Fibroblast of lung (primary cell): ENCODE measurements around the gene GLOD5. TPM values are rescaled to one million over a fixed set of nuclear protein-coding genes. Genes with fewer than 3 reads are reported as not detected.
"Not testable (repeated sequence)": the region's sequence is repeated elsewhere in the genome, so short reads cannot be mapped to it uniquely, and the experiment has no call there.

Source experiments
- DNase-seq, 2 donors: peaks; one replicate each; pipeline versions ENCODE4 v3.0.0 to v3.0.0-alpha.2; 2010; ENCODE audit warnings: low read depth in 2 of 2
- H2AFZ ChIP-seq: 2 replicates; pipeline ENCODE4 v1.5.1; 2012; ENCODE audit warnings: low read length, control low read depth, inconsistent platforms
- H3K27ac ChIP-seq: 2 replicates; pipeline ENCODE4 v1.5.1; 2011; ENCODE audit warnings: low read length, control low read depth; ENCODE audit not compliant: insufficient read depth
- H3K27me3 ChIP-seq: 2 replicates; pipeline ENCODE4 v1.5.1; 2011; ENCODE audit warnings: mild to moderate bottlenecking, low read length; ENCODE audit not compliant: control insufficient read depth, insufficient read depth
- H3K36me3 ChIP-seq: 2 replicates; pipeline ENCODE4 v1.5.1; 2011; ENCODE audit warnings: low read length; ENCODE audit not compliant: control insufficient read depth, insufficient read depth
- H3K4me1 ChIP-seq: 2 replicates; pipeline ENCODE4 v1.5.1; 2011; ENCODE audit warnings: low read length; ENCODE audit not compliant: control insufficient read depth, insufficient read depth; ENCODE audit errors: extremely low read depth
- H3K4me2 ChIP-seq: 2 replicates; pipeline ENCODE4 v1.5.1; 2011; ENCODE audit warnings: low read length, control low read depth; ENCODE audit not compliant: insufficient read depth; ENCODE audit errors: extremely low read depth
- H3K4me3 ChIP-seq, 4 experiments: fragments of 200-600 bp in 1 of 4; sonication (generic) in 1 of 4; replicated peaks in 1 of 4; 2 replicates each; pipeline ENCODE4 v1.5.1; 2011 to 2016; ENCODE audit warnings: low read length in 4 of 4, low read depth in 3 of 4, mild to moderate bottlenecking in 3 of 4, control low read depth in 2 of 4, inconsistent platforms in 1 of 4, mixed read lengths in 1 of 4; ENCODE audit not compliant: insufficient read depth in 1 of 4; ENCODE audit errors: control extremely low read depth in 1 of 4
- H3K79me2 ChIP-seq: 2 replicates; pipeline ENCODE4 v1.5.1; 2012; ENCODE audit warnings: mild to moderate bottlenecking, low read length, inconsistent platforms; ENCODE audit not compliant: control insufficient read depth, insufficient read depth
- H3K9ac ChIP-seq: 2 replicates; pipeline ENCODE4 v1.5.1; 2011; ENCODE audit warnings: mild to moderate bottlenecking, low read length, control low read depth; ENCODE audit not compliant: insufficient read depth
- H3K9me3 ChIP-seq: 2 replicates; pipeline ENCODE4 v1.5.1; 2012; ENCODE audit warnings: low read depth, low read length; ENCODE audit not compliant: control insufficient read depth, insufficient read depth
- H4K20me1 ChIP-seq: 2 replicates; pipeline ENCODE4 v1.5.1; 2011; ENCODE audit warnings: low read length; ENCODE audit not compliant: control insufficient read depth, insufficient read depth; ENCODE audit errors: extremely low read depth
- CTCF ChIP-seq, 2 donors: IDR thresholded peaks in 1 of 2; conservative IDR thresholded peaks in 1 of 2; 1 replicate in 1 of 2; 2 replicates in 1 of 2; pipeline ENCODE4 v1.5.1; 2011 to 2012; ENCODE audit warnings: low read length in 2 of 2, control low read depth in 1 of 2, inconsistent platforms in 1 of 2, low read depth in 1 of 2, mild to moderate bottlenecking in 1 of 2
- EZH2 ChIP-seq: IDR thresholded peaks from 2 replicates; pipeline ENCODE4 v1.5.1; 2012; ENCODE audit warnings: low read length, control low read depth, mild to moderate bottlenecking; ENCODE audit errors: missing control alignments
- polyA plus RNA-seq, 2 donors: library from polyadenylated mRNA; depleted of rRNA in 1 of 2; stranded (reverse) in 1 of 2; unstranded in 1 of 2; fragments of >200 nt; gene quantifications; 2 replicates each; pipeline ENCODE4 v1.2.1, GENCODE V29; 2011 to 2012; ENCODE audit warnings: missing spikeins in 1 of 2
- total RNA-seq: library from RNA; depleted of rRNA; stranded (reverse); fragments of >200 nt; gene quantifications from 2 replicates; pipeline ENCODE4 v1.2.1, GENCODE V29; 2014

GLOD5 gene
- total and polyA plus RNA-seq, 2 donors (not counting 1 experiment from before 2014, with no cell fraction given): not detected

GRCh38 chrX:48816014-48816810 is 54.7 kb downstream of the GLOD5 start:
- DNase-seq: no peak
- no peaks in the 10 kb centered on the region for H3K27me3 ChIP-seq
- H2AFZ ChIP-seq: no peak overlapping the region
- H3K27ac ChIP-seq: no peak overlapping the region
- no peaks in the 10 kb centered on the region for H4K20me1 ChIP-seq
- H3K9ac ChIP-seq: no peak overlapping the region
- no peak overlapping the region for H3K4me2 ChIP-seq
- H3K4me1 ChIP-seq: no peaks in the 10 kb centered on the region
- TF ChIP-seq CTCF (conservative IDR thresholded peaks at IDR 0.05 in 1 of 2, IDR thresholded peaks at IDR 0.05 in 1 of 2; ENCODE audit: low read depth in 1 of 2, low read length in 2 of 2) (no peak), EZH2 (no peak)
- no peak overlapping the region for H3K4me3 ChIP-seq
- no peaks in the 10 kb centered on the region for H3K36me3 ChIP-seq
- H3K9me3 ChIP-seq: no peaks in the 10 kb centered on the region
- H3K79me2 ChIP-seq: no peaks in the 10 kb centered on the region

- H3K36me3 ChIP-seq: no peaks in the 10 kb centered on the region
Observed at GRCh38 chrX:48818098-48818497, 56.6 kb downstream of the GLOD5 start.

GRCh38 chrX:48818866-48819265 is 57.3 kb downstream of the GLOD5 start:
- no peaks in the 10 kb centered on the region for H3K36me3 ChIP-seq
- no peaks in the 10 kb centered on the region for H3K27me3 ChIP-seq
- no peak for TF ChIP-seq EZH2
- TF ChIP-seq CTCF (conservative IDR thresholded peaks at IDR 0.05 in 1 of 2, IDR thresholded peaks at IDR 0.05 in 1 of 2; ENCODE audit: low read depth in 1 of 2, low read length in 2 of 2): no peak
- no peak overlapping the region for H2AFZ ChIP-seq
- H3K9me3 ChIP-seq: no peaks in the 10 kb centered on the region
- H3K79me2 ChIP-seq: no peaks in the 10 kb centered on the region
- no peak overlapping the region for H3K4me2 ChIP-seq
- no peak for DNase-seq
- no peaks in the 10 kb centered on the region for H4K20me1 ChIP-seq
- H3K27ac ChIP-seq: no peak overlapping the region
- no peak overlapping the region for H3K9ac ChIP-seq
- no peak overlapping the region for H3K4me3 ChIP-seq
- no peaks in the 10 kb centered on the region for H3K4me1 ChIP-seq

More at GRCh38 chrX:48818098-48818497, 56.6 kb downstream of the GLOD5 start:
- H2AFZ ChIP-seq: no peak overlapping the region
- no peaks in the 10 kb centered on the region for H3K79me2 ChIP-seq
- no peak overlapping the region for H3K4me3 ChIP-seq
- no peaks in the 10 kb centered on the region for H4K20me1 ChIP-seq
- no peak overlapping the region for H3K4me2 ChIP-seq
- no peaks in the 10 kb centered on the region for H3K9me3 ChIP-seq
- DNase-seq: no peak
- H3K27me3 ChIP-seq: no peaks in the 10 kb centered on the region
- no peak overlapping the region for H3K27ac ChIP-seq
- H3K9ac ChIP-seq: no peak overlapping the region
- no peak for TF ChIP-seq CTCF (conservative IDR thresholded peaks at IDR 0.05 in 1 of 2, IDR thresholded peaks at IDR 0.05 in 1 of 2; ENCODE audit: low read depth in 1 of 2, low read length in 2 of 2)
- no peak for TF ChIP-seq EZH2
- H3K4me1 ChIP-seq: no peaks in the 10 kb centered on the region

GRCh38 chrX:48819394-48819793 is 57.8 kb downstream of the GLOD5 start:
- not testable (repeated sequence) for H3K4me1 ChIP-seq, H4K20me1 ChIP-seq, DNase-seq, H3K27me3 ChIP-seq, H3K4me2 ChIP-seq, H2AFZ ChIP-seq, H3K9ac ChIP-seq, H3K27ac ChIP-seq, H3K79me2 ChIP-seq, H3K36me3 ChIP-seq, H3K4me3 ChIP-seq, H3K9me3 ChIP-seq
